ENCODE measurements around the gene LAX1.

DNA sequence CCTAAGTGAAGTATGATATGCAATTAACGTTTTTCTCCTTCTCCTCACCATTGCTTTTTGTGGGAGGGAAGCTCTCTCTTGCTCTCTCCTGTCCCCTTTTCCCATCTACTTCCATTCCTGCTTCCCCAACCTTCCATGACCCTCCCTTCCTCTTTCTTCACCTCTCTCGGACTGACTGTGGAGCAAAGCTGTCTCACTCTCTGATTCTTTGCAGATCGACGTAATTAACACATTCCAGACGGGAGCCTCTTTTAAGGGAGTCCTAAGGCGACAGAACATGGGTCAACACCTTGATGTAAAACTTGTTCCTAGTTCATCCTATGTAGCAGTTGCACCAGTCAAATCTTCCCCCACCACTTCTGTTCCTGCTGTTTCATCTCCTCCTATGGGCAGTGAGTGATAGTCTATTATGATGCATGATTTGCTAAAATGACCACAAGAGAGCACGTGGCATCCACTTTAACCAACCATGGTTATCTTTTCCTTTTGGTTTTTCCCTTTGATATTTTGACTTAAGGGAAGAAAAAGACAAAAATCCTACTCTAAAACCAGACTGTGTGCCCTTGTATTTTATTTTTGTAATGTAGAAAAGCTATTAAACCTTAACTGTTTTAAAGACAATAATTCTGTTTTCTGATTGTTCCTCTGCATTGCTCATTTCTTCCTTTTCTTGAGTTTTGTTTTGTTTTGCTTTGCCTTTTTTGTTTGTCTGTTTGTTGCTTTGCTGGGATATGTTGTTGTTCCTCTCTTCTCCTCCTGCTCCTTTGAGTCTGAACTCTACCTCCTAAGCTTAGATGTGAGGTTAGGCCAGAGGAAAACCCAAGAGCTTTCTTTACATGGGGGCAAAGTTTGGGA is 31.7 kb upstream of the LAX1 start:
- no peak for TF ChIP-seq TAF1 (IDR thresholded peaks at IDR 0.05; ENCODE audit: low read depth, low read length)
- no peak for TF ChIP-seq POLR2A (IDR thresholded peaks at IDR 0.05; ENCODE audit: low read depth, low read length)
- TF ChIP-seq PAX5 (IDR thresholded peaks at IDR 0.05; ENCODE audit: insufficient read depth, low read length, severe bottlenecking): no peak
- no peak for TF ChIP-seq POLR2AphosphoS5 (IDR thresholded peaks at IDR 0.05; ENCODE audit: low read depth, low read length)
- TF ChIP-seq SPI1 (IDR thresholded peaks at IDR 0.05; ENCODE audit: low read depth, low read length): no peak
- TF ChIP-seq POU2F2 (IDR thresholded peaks at IDR 0.05; ENCODE audit: low read depth, low read length): no peak
